ENCODE measurements around the gene CBX1. TPM values are rescaled to one million over a fixed set of nuclear protein-coding genes. Genes with fewer than 3 reads are reported as not detected.

CBX1 gene
- total and polyA plus RNA-seq, 2 of the 13 experiments (the other 11 are each of a cell fraction or from before 2014, with no cell fraction given) = 17.8 to 108 TPM

GRCh38 chr17:48037036-48037837, 64.0 kb downstream of the CBX1 start, which contains the start of gene COPZ2 (continued):
- TF ChIP-seq ZNF318 (CRISPR knock-in tag; IDR thresholded peaks at IDR 0.05) (no peak; the same call in 1 of the 2 replicates), ZNF564 (CRISPR knock-in tag; IDR thresholded peaks at IDR 0.05) (no peak; the same call in 1 of the 2 replicates), ZNF746 (CRISPR knock-in tag; IDR thresholded peaks at IDR 0.05) (no peak), ZNF468 (CRISPR knock-in tag; IDR thresholded peaks at IDR 0.05) (no peak; the same call in 1 of the 2 replicates), SKI (IDR thresholded peaks at IDR 0.05; ENCODE audit: partially characterized antibody) (peak; percentile 12), PCBP2 (optimal IDR thresholded peaks at IDR 0.05; ENCODE audit: low read depth, low read length, poor library complexity, severe bottlenecking) (no peak), NFE2 (CRISPR knock-in tag; IDR thresholded peaks at IDR 0.05) (no peak), ZNF260 (CRISPR knock-in tag; IDR thresholded peaks at IDR 0.05; ENCODE audit: borderline replicate concordance, low read depth) (no peak), RBM22 (optimal IDR thresholded peaks at IDR 0.05; ENCODE audit: low read length) (no peak), KLF15 (CRISPR knock-in tag; IDR thresholded peaks at IDR 0.05; ENCODE audit: borderline replicate concordance) (no peak), BCLAF1 (IDR thresholded peaks at IDR 0.05) (no peak), BRCA1 (CRISPR knock-in tag; IDR thresholded peaks at IDR 0.05) (no peak), RFX1 (IDR thresholded peaks at IDR 0.05) (no peak), ZNF546 (CRISPR knock-in tag; conservative IDR thresholded peaks at IDR 0.05) (no peak), ZNF740 (CRISPR knock-in tag; IDR thresholded peaks at IDR 0.05) (no peak), WIZ (CRISPR knock-in tag; IDR thresholded peaks at IDR 0.05) (no peak; the same call in 1 of the 2 replicates)
